K562 (cell line): ENCODE measurements around the gene SLC9A3. TPM values are rescaled to one million over a fixed set of nuclear protein-coding genes. Genes with fewer than 3 reads are reported as not detected.
A peak's percentile ranks its signal among the peaks of the same experiment; 100 is the strongest.

ENCODE experiments used
- BRF1 ChIP-seq: IDR thresholded peaks from 3 replicates; pipeline ENCODE4 v1.6.1; 2011; ENCODE audit warnings: borderline replicate concordance, mild to moderate bottlenecking; ENCODE audit not compliant: insufficient read length; ENCODE audit errors: extremely low read depth
- GABPA ChIP-seq: fragments of 200-800 bp; sonication (Bioruptor generic); conservative IDR thresholded peaks from 2 replicates; pipeline ENCODE4 v1.6.1; 2016; ENCODE audit warnings: low read depth, missing genetic modification characterization, missing compliant biosample characterization
- polyA plus RNA-seq, 8 experiments: library from polyadenylated mRNA; depleted of rRNA in 4 of 8; stranded (reverse) in 5 of 8; unstranded in 3 of 8; fragments of >200 nt; fragmentation: Nextera tagmentation in 2 of 8; fragmentation: Illumina TruSeq in 1 of 8; extraction: Ambion mirVana in 2 of 8; extraction: Trizol in 1 of 8; gene quantifications; 2 replicates each; pipeline versions ENCODE4 v1.2.1 to v1.2.3, GENCODE V29; 2011 to 2014; ENCODE audit warnings: inconsistent platforms in 1 of 8, missing spikeins in 1 of 8
- total RNA-seq, 7 experiments: library from RNA; depleted of rRNA in 6 of 7; stranded (reverse); fragments of >200 nt in 6 of 7; fragmentation: Illumina TruSeq in 2 of 7; extraction: Trizol in 2 of 7; gene quantifications; 2 replicates each; pipeline versions ENCODE4 v1.2.1 to v1.2.3, GENCODE V29; 2011 to 2021; ENCODE audit warnings: low replicate concordance in 1 of 7
- TF ChIP-seq, protein P1 (sequence below): fragments of 450-650 bp; IDR thresholded peaks from 2 replicates; pipeline ENCODE4 v1.6.1; 2017; ENCODE audit warnings: antibody characterized with exemption
- TF ChIP-seq, protein P2 (sequence below), 3 experiments: IDR thresholded peaks in 2 of 3; conservative IDR thresholded peaks in 1 of 3; 2 replicates each; pipeline ENCODE4 v1.5.1; 2011 to 2012; ENCODE audit warnings: low read length in 3 of 3, mild to moderate bottlenecking in 3 of 3, control low read depth in 2 of 3, improper control_type of control experiment in 1 of 3, inconsistent platforms in 1 of 3, low read depth in 1 of 3, mixed read lengths in 1 of 3, moderate library complexity in 1 of 3; ENCODE audit not compliant: insufficient read depth in 2 of 3

Gene SLC9A3
- total and polyA plus RNA-seq, 9 of the 15 experiments (the other 6 are each of a cell fraction or from before 2014, with no cell fraction given), result 1.5 to 5.8 (median 3.7) TPM; not detected in 2

GRCh38 chr5:443239-444151 lies 80.8 kb downstream of the SLC9A3 start (continued):
- TF ChIP-seq, protein P1, sequence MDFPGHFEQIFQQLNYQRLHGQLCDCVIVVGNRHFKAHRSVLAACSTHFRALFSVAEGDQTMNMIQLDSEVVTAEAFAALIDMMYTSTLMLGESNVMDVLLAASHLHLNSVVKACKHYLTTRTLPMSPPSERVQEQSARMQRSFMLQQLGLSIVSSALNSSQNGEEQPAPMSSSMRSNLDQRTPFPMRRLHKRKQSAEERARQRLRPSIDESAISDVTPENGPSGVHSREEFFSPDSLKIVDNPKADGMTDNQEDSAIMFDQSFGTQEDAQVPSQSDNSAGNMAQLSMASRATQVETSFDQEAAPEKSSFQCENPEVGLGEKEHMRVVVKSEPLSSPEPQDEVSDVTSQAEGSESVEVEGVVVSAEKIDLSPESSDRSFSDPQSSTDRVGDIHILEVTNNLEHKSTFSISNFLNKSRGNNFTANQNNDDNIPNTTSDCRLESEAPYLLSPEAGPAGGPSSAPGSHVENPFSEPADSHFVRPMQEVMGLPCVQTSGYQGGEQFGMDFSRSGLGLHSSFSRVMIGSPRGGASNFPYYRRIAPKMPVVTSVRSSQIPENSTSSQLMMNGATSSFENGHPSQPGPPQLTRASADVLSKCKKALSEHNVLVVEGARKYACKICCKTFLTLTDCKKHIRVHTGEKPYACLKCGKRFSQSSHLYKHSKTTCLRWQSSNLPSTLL, result no peak
- TF ChIP-seq GABPA, result peak; percentile 87
- TF ChIP-seq, protein P2, sequence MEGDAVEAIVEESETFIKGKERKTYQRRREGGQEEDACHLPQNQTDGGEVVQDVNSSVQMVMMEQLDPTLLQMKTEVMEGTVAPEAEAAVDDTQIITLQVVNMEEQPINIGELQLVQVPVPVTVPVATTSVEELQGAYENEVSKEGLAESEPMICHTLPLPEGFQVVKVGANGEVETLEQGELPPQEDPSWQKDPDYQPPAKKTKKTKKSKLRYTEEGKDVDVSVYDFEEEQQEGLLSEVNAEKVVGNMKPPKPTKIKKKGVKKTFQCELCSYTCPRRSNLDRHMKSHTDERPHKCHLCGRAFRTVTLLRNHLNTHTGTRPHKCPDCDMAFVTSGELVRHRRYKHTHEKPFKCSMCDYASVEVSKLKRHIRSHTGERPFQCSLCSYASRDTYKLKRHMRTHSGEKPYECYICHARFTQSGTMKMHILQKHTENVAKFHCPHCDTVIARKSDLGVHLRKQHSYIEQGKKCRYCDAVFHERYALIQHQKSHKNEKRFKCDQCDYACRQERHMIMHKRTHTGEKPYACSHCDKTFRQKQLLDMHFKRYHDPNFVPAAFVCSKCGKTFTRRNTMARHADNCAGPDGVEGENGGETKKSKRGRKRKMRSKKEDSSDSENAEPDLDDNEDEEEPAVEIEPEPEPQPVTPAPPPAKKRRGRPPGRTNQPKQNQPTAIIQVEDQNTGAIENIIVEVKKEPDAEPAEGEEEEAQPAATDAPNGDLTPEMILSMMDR (IDR thresholded peaks at IDR 0.05 in 2 of 3, conservative IDR thresholded peaks at IDR 0.05 in 1 of 3; ENCODE audit: insufficient read depth in 2 of 3, low read depth in 1 of 3, low read length in 3 of 3), result no peak
- TF ChIP-seq BRF1, result no peak
